ENCODE measurements around the gene PCDHAC1.
"Not testable (repeated sequence)": the region's sequence is repeated elsewhere in the genome, so short reads cannot be mapped to it uniquely, and the experiment has no call there.

Gene PCDHAC1, protein sequence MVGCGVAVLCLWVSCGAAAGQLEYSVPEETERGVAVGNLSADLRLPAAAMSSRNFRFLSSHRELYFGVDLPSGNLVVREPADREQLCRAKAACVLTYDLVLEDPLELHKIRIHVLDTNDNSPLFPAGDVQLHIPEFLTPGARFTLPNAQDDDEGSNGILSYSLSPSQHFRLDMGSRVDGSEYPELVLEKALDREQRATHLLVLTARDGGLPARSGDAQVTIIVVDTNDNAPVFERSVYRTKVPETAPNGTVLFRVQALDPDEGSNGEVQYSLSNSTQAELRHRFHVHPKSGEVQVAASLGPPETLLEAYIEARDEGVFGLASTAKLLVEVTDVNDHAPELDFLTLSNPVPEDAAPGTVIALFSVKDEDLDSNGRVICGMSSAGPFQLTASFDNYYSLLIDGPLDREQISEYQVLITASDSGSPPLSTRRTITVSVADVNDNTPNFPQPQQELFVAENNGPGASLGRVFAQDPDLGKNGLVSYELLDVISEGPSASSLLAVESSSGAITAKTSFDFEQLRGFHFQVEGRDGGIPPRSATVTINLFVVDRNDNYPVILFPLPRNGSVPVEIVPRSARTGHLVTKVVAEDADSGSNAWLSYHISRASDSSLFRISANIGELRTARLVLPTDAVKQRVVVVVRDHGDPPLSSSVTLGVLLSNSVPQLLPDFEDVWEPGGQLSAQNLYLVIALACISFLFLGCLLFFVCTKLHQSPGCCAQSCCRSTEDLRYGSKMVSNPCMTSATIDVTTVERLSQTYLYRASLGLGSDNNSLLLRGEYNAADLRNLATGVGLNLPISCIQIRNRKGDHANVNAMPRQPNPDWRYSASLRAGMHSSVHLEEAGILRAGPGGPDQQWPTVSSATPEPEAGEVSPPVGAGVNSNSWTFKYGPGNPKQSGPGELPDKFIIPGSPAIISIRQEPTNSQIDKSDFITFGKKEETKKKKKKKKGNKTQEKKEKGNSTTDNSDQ

DNA sequence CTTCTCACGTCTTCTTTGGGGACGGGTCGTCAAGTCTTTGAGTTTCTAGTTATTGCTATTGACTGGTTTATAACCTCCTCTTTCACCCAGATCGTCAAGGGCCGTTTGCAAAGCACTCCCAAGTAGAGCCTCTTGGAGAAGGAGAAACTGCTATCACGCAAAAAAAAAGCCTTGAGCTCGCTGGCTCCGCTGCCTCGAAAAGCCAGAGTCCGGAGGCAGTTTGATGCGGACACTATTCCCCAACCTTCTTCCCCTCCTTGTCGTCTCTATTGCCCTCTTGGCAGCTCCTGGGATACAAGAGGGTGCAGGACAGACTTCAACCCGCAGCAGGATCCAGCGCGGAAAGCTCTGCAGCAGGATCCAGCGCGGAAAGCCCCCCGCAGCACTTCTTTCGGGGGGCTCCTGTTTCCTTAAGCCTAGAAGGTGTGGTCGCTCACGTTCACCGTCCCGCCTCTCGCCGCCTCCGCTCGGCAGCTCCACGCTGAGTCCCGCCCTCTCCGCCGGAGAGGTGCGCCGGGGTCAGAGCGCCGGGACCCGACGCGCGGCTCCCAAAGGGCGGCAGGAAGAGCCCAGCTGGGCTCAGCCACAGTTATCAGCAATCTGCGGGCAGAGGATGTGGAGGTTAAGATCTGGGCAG, at the start of gene PCDHAC1:
Gene PCDHAC1, plus strand, starts transcription at position 494 of the 637 bp plus-strand sequence. CDS start 594 bp downstream, outside the sequence.
- no peak for DNase-seq (ENCODE audit: low read depth)

DNA sequence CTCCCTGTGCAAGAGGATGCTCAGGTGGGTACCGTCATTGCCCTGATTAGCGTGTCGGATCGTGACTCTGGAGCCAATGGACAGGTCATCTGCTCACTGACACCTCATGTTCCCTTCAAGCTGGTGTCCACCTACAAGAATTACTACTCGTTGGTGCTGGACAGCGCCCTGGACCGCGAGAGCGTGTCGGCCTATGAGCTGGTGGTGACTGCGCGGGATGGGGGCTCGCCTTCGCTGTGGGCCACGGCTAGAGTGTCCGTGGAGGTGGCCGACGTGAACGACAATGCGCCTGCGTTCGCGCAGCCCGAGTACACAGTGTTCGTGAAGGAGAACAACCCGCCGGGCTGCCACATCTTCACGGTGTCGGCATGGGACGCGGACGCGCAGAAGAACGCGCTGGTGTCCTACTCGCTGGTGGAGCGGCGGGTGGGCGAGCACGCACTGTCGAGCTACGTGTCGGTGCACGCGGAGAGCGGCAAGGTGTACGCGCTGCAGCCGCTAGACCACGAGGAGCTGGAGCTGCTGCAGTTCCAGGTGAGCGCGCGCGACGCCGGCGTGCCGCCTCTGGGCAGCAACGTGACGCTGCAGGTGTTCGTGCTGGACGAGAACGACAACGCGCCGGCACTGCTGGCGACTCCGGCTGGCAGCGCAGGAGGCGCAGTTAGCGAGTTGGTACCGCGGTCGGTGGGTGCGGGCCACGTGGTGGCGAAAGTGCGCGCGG, 49.4 kb upstream of the PCDHAC1 start:
- not testable (repeated sequence) for DNase-seq (ENCODE audit: low read depth)

DNA sequence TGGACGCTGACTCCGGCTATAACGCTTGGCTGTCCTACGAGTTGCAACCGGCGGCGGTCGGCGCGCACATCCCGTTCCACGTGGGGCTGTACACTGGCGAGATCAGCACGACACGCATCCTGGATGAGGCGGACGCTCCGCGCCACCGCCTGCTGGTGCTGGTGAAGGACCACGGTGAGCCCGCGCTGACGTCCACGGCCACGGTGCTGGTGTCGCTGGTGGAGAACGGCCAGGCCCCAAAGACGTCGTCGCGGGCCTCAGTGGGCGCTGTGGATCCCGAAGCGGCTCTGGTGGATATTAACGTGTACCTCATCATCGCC, 48.9 kb upstream of the PCDHAC1 start:
- no peak for DNase-seq (ENCODE audit: low read depth)

DNA sequence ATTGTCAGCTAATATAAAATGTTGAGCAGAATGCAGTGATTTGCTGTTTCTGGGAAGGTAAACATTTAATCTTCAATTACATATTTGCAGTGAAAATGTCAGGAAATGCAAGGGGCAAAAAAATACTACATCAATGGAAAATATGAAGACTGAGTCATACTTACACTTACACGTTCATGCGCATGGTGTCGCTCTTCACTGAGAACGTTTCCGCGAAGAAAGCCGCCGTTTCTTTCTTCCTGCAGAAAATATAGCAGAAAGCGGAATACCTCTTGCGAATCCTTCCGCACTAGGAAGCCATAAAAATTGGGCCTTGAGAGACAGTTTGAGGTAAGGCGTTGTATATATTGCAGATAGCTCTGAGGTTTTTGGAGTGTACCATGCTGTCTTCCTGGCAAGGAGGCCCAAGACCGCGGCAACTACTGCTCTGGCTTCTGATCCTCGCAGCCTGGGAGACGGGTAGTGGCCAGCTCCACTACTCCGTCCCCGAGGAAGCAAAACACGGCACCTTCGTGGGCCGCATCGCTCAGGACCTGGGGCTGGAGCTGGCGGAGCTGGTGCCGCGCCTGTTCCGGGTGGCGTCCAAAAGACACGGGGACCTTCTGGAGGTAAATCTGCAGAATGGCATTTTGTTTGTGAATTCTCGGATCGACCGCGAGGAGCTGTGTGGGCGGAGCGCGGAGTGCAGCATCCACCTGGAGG, 44.1 kb upstream of the PCDHAC1 start, which contains the start of gene PCDHA13:
Gene PCDHA13, plus strand, starts transcription at position 236 of the 702 bp plus-strand sequence. Its CDS starts 145 bp downstream, at position 381.
- no peak for DNase-seq (ENCODE audit: low read depth)

DNA sequence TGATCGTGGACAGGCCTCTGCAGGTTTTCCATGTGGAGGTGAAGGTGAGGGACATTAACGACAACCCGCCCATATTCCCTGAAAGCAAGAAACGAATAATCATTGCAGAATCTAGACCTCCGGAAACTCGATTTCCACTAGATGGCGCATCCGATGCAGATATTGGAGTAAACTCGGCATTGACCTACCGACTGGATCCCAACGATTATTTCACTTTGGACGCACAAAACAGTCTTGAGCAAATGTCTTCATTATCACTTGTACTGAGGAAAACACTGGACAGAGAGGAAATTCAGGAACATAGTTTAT, 43.6 kb upstream of the PCDHAC1 start:
- no peak for DNase-seq (ENCODE audit: low read depth)

DNA sequence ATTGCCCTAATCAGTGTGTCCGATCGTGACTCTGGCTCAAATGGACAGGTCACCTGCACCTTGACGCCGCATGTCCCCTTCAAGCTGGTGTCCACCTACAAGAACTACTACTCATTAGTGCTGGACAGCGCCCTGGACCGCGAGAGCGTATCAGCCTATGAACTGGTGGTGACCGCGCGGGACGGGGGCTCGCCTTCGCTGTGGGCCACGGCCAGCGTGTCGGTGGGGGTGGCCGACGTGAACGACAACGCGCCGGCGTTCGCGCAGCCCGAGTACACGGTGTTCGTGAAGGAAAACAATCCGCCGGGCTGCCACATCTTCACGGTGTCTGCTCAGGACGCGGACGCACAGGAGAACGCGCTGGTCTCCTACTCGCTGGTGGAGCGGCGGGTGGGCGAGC, 42.7 kb upstream of the PCDHAC1 start:
- DNase-seq (ENCODE audit: low read depth) = no peak

DNA sequence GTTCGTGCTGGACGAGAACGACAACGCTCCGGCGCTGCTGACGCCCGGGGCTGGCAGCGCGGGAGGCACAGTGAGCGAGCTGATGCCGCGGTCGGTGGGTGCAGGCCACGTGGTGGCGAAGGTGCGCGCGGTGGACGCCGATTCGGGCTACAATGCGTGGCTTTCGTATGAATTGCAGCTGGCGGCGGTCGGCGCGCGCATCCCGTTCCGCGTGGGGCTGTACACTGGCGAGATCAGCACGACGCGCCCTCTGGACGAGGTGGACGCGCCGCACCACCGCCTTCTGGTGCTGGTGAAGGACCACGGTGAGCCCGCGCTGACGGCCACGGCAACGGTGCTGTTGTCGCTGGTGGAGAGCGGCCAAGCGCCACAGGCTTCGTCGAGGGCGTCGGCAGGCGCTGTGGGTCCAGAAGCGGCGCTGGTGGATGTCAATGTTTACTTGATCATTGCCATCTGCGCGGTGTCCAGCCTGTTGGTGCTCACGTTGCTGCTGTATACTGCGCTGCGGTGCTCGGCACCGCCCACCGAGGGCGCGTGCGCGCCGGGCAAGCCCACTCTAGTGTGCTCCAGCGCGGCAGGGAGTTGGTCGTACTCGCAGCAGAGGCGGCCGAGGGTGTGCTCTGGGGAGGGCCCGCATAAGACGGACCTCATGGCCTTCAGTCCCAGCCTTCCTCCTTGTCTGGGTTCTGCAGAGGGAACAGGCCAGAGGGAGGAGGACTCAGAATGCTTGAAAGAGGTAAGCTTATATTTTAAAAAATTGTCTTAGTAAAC, 42.0 kb upstream of the PCDHAC1 start:
- no peak for DNase-seq (ENCODE audit: low read depth)

DNA sequence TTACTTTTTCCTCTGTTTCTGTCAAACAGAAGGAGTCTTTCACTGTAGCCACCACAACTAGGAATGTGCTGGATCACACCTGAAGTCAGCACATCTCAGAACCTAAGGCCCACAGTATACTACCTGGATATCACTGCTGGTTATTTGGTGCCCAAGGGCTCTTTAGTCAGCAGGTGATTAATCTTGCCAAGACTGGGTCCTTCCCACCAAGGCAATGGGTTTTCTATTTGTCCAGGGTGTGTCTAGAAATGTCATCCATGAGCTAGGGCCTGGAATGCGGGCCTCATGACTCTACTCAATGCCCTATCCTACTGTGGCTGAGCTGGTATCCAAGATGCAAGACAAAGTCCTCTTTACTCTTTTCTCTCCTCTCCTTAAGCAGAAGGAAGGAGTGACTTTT, 9.8 kb upstream of the PCDHAC1 start:
- no peak for DNase-seq (ENCODE audit: low read depth)

DNA sequence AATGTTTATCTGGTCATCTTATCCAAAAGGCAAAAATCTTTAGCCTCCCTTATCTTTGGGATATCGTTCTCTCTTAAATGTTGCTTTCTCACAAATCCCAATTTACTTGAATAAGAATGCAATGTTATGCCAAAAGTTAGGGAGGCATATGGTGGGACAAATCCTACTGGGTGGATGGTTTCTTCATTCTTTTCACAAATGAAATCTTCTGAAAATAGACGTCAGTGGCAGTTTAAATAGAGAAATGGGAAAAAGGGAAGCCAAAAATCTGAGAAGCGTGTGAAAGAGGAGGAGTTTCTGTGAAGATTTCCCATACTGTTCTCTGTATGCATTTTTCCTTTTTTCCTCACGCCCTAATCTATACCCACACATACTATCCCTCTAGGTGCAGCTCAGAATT, 2.5 kb upstream of the PCDHAC1 start:
- no peak for DNase-seq (ENCODE audit: low read depth)

DNA sequence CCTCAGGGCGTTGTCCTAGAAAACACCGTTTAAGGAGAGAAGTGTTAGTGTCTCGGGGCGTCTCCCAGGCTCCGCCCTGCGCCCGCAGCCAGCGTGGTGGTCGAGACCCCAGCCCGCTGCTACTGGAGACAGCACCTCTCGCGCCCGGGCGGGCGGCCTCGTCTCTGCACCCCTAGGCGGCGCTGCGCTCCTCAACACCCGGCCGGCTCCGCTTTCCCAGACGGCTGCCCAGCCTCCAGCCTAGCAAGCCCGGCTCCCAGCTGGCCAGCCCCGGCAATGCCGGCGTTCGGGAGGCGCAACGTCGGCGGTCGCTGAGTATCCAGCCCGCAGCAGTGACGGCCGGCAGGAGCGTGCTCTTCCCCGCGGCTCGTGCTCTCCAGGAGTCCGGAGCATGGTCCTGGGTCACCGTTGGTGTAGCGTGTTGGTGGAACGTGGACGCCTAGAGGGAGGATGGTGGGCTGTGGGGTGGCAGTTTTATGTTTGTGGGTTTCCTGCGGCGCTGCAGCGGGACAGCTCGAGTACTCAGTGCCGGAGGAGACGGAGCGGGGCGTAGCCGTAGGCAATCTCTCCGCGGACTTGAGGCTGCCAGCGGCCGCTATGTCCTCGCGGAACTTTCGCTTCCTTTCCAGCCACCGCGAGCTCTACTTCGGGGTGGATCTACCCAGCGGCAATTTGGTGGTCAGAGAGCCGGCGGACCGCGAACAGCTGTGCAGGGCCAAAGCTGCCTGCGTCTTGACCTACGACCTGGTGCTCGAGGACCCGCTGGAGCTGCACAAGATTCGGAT, 536 bp downstream of the PCDHAC1 start:
- no peak for DNase-seq (ENCODE audit: low read depth)

DNA sequence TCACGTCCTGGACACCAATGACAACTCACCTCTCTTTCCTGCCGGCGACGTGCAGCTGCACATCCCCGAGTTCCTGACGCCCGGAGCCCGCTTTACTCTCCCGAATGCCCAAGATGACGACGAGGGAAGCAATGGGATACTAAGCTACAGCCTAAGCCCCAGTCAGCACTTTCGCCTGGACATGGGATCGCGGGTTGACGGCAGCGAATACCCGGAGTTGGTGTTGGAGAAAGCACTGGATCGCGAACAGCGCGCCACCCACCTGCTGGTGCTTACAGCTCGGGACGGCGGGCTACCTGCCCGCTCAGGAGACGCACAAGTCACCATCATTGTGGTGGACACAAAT, 1.1 kb downstream of the PCDHAC1 start:
- no peak for DNase-seq (ENCODE audit: low read depth)

DNA sequence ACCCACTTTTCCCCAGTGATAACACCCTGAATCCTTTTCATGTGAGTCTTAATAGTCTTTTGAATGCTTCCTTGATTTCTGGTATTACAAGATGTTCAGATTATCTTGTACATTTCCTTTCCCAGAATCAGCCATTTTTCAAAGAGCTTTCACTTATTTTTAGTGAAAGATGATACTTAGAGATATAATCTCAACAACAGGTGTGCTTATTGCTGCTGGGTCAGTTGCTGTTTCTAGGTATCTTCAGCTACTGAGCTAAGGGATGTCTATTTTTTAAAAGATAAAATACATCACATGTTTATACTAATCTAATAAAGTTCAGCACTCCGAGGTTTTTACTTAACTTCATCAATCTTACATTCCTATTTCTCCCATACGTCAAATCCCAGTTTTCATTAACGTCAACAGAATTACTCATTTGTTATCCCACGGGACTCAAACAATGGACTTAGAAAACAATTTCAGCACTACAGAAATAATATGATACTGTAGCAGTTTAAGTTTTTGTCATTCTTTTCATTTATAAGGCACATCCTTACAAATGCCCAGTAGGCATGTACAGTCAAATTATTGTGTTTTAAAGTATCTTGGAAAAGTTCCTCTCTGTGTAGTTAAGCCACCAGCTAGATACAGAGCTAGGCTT, 9.0 kb downstream of the PCDHAC1 start:
- no peak for DNase-seq (ENCODE audit: low read depth)

DNA sequence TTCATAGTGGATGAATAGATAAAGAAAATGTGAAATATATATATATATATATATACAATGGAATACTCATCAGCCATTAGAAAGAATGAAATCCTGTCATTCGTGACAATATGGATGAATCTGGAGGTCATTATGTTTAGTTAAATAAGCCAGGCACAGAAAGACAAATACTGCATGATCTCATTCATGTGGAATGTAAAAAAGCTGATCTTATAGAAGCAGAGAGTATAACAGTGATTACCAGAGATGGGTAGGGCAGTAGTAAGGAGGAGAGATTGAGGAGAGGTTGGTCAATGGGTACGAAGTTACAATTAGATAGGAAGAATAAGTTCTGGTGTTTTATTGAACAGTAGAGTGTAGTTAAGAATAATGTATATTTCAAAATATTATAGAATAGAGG, 20.5 kb downstream of the PCDHAC1 start:
- no peak for DNase-seq (ENCODE audit: low read depth)

DNA sequence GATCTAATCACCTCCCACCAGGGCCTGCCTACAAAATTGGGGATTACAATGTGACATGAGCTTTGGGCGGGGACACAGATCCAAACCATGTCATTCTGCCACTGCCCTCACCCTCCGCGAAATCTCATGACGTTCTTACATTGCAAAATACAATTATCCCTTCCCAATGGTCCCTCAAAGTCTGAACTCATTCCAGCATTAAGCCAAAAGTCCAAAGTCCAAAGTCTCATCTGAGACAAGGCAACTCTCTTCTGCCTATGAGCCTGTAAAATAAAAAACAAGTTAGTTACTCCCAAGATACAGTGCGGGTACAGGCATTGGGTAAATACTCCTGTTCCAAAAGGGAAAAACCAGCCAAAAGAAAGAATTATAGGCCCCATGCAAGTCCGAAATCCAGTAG, 25.5 kb downstream of the PCDHAC1 start:
- no peak for DNase-seq (ENCODE audit: low read depth)

DNA sequence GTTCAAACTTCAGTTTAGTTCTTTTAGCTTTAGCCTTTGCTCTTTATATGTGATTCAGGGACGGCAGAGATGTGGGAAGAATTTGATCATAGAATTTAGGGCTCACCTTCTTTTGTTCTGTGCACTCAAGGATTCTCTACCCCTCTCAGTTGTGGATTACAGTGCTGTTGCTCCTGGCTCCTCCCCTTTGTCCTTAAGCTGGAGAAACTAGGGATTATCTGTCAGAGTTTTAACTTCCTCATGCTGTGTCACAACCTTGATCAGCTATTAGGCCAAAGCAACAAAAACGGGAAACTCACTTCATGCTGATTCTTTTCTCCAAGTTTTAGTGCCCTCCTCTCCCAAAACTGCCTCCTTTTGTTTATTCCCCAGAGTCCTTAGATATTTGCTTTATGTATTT, 27.1 kb downstream of the PCDHAC1 start:
- no peak for DNase-seq (ENCODE audit: low read depth)

DNA sequence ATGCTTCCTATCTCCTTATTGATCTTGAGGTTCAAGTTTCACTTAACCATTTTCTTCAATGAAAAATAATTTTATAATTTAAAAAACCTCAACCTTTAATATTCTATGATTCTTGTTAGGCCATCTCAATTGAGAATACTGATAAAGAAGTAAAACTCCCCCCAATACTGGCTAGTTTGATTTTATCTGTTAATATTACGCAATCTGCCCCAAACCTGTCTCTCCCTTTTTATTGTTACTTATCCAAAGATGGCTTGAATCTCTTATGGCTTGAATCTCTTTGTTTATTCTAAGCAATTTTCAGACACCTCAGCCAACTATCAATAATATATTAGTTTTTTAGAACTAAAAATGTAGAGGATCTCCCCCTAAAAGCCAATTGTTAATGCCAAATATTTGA, 36.1 kb downstream of the PCDHAC1 start:
- DNase-seq (ENCODE audit: low read depth) = no peak

DNA sequence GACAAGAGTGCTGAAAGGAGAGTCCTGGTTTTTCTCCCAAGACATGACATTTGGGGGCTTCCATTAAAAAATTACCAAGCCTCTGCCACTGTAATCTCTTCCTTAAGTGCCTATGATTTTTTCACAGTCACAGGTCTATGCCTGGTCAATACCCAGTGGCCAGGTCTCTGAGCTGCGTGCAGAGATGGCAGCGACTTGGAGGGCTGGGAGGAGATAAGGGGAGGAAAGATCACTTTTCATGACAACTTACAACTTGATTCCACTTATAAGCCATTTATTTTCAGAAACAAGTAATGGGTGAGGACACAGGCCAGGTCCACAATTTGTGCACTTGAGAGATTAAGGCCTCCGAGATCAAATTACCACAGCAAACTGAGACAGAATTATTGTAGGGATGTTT, 38.3 kb downstream of the PCDHAC1 start:
- no peak for DNase-seq (ENCODE audit: low read depth)

DNA sequence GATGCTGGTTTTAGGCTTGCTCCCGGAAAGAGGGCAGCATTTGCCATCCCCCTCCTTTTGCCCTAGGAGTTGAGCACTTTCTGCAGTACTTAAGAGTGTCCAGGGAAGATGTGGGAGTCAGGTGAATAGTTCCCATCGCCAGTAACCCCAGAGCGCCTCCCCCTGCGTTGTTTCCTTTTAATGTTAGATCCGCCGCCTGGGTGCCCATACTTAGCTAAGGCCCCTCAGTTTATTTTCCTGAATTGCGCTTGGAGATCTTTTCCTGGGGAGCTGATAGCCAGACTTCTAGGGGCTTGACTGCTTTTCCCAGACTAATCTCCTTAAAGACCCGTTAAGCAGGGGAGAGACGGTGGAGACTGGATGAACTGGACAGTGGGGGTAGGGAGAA, 39.8 kb downstream of the PCDHAC1 start:
- no peak for DNase-seq (ENCODE audit: low read depth)

All from stimulated activated CD4-positive, alpha-beta T cell treated with anti-CD3 and anti-CD28 coated beads, Interleukin-2, amount 100 ng/mL, for 4 hours (primary cell).